ENCODE results near the gene KCTD16.

DNA sequence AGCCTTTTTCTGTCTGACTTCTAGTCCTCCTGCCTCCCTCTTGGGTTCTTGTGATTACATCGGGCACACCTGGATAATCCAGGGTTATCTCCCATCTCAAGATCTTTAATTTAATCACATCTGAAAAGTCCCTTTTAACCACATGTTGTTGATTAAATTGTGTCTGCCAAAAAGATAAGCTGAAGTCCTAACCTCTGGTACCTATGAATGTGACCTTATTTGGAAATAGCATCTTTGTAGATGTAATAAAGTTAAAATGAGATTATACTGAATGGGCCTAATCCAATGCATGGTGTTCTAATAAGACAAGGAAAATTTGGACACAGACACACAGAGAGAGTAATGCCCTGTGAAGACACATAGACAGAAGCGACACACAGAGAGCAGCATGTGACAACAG is 232.4 kb downstream of the KCTD16 start:
- TF ChIP-seq, protein P1, sequence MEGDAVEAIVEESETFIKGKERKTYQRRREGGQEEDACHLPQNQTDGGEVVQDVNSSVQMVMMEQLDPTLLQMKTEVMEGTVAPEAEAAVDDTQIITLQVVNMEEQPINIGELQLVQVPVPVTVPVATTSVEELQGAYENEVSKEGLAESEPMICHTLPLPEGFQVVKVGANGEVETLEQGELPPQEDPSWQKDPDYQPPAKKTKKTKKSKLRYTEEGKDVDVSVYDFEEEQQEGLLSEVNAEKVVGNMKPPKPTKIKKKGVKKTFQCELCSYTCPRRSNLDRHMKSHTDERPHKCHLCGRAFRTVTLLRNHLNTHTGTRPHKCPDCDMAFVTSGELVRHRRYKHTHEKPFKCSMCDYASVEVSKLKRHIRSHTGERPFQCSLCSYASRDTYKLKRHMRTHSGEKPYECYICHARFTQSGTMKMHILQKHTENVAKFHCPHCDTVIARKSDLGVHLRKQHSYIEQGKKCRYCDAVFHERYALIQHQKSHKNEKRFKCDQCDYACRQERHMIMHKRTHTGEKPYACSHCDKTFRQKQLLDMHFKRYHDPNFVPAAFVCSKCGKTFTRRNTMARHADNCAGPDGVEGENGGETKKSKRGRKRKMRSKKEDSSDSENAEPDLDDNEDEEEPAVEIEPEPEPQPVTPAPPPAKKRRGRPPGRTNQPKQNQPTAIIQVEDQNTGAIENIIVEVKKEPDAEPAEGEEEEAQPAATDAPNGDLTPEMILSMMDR (conservative IDR thresholded peaks at IDR 0.05 in 1 of 2, IDR thresholded peaks at IDR 0.05 in 1 of 2; ENCODE audit: extremely low read depth in 1 of 2, insufficient read depth in 1 of 2, low read depth in 1 of 2, low read length in 2 of 2): no peak
- no peak for TF ChIP-seq EZH2 (IDR thresholded peaks at IDR 0.05; ENCODE audit: borderline replicate concordance, low read length)
